Stimulated activated CD8-positive, alpha-beta memory T cell treated with anti-CD3 and anti-CD28 coated beads, Interleukin-2, amount 100 ng/mL, for 48 hours (primary cell): Measurements from ENCODE around the gene PPCS.
"Not testable (repeated sequence)": the region's sequence is repeated elsewhere in the genome, so short reads cannot be mapped to it uniquely, and the experiment has no call there.

Experiments
- DNase-seq, 2 donors: peaks; one replicate each; pipeline ENCODE4 v3.0.0-alpha.2; 2020; ENCODE audit warnings: low read depth in 2 of 2

The PPCS gene

DNA sequence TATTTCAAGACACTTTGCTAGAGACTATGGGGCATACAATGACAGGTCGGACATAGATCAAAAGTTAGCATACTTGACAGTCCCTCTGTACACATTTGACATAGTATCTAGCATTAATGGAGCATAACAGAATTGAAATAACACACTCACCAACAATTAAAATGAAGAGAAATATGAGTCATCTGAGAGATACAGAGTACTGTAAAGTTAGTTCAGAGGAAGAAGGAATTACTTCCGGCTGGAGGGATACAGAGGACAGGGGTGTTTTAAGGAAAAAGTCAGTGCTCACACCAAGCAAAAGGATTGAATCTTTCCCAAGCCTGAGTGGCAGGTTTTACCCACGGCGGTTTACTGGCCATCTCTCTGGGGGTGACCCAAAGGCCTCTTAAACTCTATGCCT, 3.0 kb upstream of the PPCS start:
- no peak for DNase-seq

DNA sequence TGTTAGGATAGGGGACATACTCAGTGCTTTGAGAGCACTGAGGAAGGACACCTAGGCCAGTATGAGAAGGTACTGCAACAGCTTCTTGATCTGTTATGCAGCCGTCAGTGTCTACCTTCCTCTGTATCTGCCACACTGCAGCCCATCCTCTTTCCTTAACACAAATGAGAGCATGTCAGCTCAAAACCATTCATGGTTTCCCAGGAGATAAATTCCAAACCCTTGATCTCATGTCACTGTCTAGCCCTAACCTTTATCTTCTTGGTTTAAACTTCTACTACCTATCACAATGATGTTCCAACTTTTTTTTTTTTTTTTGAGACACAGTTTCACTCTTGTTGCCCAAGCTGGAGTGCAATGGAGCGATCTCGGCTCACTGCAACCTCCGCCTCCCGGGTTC, 1.9 kb upstream of the PPCS start:
- no peak for DNase-seq

DNA sequence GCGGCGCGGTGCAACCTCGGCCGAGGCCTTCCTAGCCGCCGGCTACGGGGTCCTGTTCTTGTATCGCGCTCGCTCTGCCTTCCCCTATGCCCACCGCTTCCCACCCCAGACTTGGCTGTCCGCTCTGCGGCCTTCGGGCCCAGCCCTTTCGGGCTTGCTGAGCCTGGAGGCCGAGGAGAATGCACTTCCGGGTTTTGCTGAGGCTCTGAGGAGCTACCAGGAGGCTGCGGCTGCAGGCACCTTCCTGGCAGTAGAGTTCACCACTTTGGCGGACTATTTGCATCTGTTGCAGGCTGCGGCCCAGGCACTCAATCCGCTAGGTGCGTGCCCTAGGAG, 379 bp downstream of the PPCS start:
- peak; percentile 32 to 34 for DNase-seq

DNA sequence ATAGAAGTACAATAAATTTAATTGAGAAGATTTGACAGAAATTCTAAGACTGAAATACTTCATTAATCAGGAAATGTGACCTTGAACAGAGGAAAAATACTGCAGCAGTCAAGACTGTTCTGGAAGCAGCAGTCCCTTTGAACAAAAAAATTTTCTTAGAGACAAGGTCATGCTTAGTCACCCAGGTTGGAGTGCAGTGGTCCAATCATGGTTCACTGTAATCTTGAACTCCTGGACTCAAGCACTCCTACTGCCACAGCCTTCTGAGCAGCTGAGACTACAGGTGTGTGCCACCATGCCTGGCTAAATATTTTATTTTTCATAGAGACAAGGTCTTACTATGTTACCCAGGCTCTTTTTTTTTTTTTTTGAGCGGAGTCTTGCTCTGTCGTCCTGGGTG, 4.9 kb downstream of the PPCS start:
- DNase-seq, result no peak

DNA sequence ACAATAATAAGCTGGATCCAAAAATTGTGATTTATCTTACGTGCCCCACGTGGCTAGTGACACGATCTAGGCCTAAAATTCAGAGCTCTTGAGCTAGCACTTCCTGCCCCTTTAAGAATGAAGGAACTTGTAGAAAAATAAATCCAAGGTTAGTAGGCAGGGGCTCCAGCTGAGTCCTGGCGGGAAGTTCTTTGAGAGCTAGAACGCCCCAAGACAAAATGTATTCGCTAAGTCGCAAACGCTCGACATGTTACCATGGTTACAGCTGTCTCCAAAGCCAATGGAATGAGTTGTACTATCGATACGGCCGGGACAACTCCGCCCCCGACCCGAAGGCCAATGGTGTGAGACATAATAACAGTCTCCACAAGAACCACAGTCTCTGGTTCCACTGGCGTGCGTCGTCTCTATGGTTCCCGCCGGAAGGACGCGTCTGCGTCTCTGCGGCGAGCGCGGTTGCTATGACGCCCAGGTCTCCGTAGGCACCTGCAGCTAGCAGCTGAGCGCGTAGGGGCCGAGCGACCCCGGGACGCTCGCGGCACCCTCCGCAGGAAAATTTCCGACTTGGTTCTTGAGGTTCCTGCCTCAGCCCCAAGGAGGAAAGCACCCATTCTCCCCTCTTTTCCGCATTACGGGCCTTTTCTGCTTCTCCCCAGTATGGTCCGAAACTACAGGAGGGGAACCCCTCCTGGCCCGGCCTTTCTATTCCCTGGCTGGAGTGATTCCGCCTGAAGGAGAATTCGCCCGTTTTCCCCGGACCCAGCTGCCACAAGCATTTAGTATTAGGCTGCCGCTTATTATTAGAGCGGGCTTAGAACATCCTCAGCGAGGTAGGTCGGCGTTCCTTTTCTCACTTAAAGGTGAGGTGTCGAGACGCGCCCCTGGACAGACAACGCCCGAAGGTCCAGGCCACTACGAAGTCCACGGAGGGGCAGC, 6.8 kb downstream of the PPCS start, which contains the start of gene CCDC30:
TSS of gene CCDC30 (plus strand) at position 459 of the 936 bp plus-strand sequence. CDS start 17,266 bp downstream, outside the sequence.
- DNase-seq, result peak; percentile 84 to 91

DNA sequence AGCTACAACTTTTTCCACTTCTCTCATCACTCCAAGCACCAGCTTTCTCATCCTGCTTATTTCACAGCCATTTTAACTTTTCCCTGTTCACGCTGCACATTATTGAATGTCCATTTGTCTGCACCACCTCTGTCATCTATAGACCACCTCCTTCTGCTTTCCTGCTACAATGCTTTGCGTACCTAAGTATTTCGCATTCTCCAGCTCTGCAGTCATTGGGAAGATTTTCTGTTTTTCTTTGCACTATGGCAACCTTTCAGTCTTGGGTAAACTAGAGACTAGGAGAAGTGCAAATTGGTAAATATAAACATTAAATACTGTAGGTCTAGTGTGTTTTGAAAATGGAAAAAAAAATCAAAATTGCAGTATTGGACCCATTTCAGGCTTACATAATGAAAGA, 7.6 kb downstream of the PPCS start:
- DNase-seq, result no peak

DNA sequence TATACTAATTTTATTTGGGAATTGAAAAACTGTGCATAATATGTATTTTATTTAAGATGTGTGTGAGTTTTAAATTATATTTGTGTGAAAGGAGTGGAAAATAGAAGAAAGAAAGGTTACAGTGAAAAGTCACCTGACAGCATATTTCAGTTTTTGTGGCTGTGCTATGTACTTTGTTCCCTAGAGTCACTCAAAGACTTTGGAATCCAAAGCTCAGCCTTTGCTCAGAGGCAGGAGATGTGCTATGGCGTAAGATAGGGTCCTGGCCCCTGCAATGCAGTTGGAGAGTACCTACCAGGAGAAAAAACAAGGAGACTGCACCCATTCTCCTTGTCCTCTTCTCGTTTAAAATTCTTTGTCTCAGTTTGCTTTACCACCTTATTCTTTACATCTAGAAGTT, 9.7 kb downstream of the PPCS start:
- DNase-seq, result no peak

DNA sequence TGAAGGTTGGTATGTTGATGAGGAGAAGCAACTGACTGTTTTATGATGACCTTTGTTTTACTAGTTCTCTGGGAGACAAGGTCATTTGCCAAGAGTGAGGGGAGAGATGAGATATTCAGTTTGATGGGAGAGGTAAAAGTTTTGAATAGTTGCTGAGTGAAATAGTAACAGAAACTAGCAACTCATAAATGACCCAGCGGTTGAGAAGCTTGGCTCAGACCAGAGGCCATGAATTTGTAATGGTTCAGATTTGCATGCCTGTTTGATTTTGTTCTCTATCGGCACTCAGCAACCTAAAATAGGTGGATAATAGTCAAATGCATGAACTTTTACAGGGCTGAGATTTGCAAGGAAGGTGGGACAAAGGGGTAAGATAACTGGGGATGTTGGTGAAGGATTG, 13.4 kb downstream of the PPCS start:
- DNase-seq, result no peak

DNA sequence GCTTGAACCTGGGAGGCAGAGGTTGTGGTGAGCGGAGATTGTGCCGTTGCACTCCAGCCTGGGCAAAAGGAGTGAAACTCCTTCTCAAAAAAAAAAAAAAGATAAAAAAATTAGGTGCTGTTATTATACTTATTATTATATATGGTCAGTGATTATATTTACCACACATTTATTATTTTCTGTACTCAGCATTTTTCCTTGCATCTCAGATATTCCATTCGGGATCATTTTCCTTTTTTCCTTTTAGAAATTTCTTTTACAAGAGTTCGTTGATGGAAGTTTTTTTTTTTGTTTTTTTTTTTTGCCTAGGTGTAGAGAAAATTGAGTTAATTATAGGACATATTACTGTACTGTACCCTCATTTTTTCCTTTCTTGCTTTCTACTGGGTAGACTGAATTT, 20.3 kb downstream of the PPCS start:
- no peak for DNase-seq

DNA sequence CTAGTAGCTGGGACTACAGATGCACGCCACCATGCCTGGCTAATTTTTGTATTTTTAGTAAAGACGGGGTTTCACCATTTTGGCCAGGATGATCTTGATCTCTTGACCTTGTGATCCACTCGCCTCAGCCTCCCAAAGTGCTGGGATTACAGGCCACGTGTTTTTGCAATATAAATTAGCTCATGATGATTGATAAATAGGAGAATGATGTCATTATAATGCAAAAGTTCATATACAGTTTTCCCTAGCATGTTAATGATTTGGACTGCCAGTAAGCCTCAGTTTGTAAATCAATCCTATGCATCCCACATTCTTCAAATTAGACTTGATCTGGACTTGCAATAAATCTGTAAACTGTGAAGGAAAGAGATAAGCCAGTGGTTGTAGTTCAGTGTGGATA, 21.0 kb downstream of the PPCS start:
- DNase-seq, result not testable (repeated sequence)

DNA sequence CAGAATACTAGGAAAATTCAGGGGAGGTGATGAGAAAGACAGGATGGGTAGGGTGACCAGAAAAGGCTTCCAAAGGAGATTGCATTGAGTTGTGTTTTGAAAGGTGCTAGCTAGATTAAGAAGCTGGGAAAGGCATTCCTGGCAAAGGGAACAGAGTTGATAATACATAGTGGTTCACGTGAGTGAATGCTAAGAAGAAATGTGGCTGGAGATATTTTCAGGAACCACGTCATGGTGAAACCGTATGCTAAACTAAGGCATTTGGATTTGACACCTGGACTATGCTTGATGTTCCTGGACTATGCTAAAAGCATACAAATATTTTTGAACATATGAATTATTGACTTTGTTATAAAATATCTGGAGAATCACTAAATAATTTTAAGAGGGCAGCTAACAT, 21.4 kb downstream of the PPCS start:
- DNase-seq, result no peak

DNA sequence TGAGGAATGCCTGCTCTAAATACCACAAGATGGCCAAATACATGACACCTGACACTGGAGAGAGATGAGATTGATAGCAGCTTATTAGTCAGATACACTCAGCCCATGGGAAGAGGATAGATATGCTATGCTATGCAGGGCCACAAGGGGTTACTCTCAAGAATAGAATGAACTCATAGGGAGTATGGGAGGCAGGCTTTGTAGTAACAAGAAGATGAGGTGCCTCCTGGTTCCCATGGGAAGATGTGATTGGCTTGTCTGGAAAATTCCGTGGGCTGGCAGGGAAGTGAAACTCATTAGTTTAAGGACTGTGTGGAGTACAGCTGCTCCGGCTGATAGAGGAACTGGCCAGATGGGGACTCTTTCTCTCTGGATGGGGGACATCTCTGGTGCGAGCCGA, 23.3 kb downstream of the PPCS start:
- no peak for DNase-seq

DNA sequence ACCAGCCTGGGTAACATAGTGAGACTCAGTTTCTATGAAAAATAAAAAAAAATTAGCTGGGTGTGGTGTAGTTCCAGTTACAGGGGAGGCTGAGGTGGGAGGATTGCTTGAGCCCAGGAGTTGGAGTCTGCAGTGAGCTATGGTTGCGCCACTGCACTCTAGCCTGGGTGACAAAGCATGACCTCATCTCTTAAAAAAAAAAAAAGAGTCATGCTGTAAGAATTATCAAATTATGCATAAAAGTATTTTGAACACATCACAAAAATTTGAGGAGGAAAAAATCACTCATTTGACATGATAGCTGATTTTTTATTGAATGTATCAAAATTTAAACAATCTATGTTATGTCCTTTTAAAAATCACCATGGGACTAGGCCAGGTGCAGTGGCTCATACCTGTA, 24.6 kb downstream of the PPCS start:
- DNase-seq, result no peak

DNA sequence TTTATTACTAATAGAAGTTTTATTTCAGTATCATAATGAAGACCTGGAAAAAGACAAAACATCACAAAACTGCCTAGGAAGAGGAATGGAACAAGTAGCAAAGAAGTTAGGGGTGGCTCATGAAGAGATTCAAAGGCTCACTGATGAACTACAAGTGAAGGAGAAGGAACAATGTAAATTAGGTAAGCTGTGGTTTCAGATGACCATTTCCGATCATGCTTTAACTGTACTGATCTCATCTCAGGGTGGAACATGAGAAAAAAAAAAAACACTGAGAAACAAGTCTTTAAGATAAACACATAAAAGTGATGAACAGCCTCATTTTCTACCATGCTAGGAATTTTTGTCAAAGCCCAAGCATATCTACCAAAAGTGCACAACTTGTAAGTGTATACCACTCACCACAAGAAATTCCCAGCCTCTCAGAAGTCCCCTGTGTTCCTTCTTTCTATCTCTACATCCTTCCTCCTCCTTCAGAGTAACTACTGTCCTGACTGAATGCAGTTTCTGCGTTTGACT, 26.4 kb downstream of the PPCS start:
- DNase-seq, result no peak

DNA sequence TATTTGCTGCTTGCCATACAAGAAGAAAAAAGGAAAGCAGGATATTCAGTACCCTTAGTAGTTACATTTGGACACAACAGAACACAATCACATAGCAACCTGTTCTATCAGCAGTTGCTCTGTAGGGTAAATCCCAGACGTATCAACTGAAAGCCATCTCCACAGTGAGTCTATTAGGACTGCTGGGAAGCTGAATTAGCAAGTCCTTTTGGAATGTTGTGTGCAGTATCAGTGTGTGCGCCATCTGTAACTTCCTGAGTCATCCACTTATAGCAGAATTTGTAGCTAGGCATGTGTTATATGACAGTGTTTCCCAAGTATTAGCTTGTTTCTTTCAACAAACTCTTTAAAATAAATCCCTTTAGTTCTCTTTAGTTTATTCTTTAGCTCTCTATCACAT, 28.0 kb downstream of the PPCS start:
- DNase-seq, result no peak

DNA sequence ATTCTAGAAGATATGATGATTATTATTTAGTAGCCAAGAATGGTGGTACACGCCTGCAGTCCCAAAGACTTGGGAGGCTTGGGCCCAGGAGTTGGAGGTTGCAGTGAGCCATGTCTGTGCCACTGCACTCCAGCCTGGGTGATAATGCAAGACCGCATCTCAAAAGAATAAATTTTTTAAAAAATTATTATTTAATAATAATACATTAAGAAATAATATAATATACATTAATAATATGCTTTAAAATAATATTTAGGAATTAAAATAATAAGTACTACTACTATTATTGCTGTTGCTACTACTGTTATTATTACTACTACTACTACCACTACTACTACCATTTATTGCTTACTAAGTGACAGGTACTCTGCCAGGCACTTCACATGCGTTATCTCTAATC, 33.9 kb downstream of the PPCS start:
- DNase-seq, result no peak

DNA sequence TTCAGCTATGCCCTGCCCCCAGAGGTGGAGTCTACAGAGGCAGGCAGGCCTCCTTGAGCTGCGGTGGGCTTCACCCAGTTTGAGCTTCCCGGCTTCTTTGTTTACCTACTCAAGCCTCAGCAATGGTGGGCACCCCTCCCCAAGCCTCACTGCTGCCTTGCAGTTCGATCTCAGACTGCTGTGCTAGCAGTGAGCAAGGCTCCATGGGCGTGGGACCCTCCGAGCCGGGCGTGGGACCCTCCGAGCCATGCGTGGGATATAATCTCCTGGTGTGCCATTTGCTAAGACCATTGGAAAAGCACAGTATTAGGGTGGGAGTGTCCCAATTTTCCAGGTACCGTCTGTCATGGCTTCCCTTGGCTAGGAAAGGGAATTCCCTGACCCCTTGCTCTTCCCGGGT, 45.7 kb downstream of the PPCS start:
- not testable (repeated sequence) for DNase-seq

DNA sequence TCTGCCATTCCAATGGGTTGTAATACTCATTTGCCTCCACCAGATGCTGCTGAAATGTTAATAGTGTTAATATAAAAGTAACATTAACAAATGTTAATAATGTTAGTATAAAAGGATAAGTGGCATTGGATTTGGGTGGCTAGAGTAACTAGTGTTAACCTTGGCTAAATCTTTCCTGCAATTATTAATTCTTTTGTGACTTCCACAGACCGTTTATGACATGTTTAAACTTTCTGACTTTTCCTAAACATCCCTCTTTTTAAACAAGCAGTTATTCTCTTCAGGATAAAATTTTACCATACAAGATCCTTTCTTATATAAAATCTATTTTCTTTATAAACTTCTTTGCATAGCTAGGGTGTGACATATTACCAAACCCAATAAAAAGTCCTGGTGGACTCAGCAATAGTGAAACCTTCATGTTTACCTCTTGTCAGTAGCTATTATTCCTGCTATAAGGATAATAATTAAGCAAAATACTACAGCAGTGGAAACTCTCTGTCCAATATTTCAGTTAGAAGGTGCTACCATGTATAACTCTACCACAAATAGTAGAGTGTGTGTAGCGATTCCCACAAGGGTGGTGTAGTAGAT, 48.3 kb downstream of the PPCS start:
- DNase-seq, result no peak

DNA sequence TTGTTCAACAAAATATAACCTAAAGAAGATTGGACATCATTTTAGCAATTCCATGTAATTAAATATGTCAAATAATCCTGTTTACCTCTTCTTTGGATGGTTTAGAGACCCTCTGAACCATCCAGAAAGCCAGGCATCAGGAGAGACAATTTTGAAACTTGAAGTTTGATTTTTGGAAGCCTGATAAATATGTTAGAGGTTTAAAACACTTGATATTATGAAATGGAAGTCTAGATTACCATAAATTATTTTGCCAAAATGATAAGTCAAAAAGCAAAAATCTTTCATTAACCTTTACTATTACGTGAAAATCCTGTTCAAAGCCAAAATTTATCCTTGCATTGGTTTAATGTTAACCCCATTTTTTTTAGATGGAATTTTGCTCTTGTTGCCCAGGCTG, 50.2 kb downstream of the PPCS start:
- DNase-seq, result no peak
